GM12878 (cell line): ENCODE data around the gene MAL. TPM values are rescaled to one million over a fixed set of nuclear protein-coding genes. Genes with fewer than 3 reads are reported as not detected.

ENCODE experiments used
- BCL3 ChIP-seq: IDR thresholded peaks from 2 replicates; pipeline ENCODE4 v1.6.1; 2011; ENCODE audit warnings: borderline replicate concordance, low read depth, mild to moderate bottlenecking, moderate library complexity, low read length; ENCODE audit not compliant: insufficient read depth, poor library complexity, severe bottlenecking
- BCLAF1 ChIP-seq: fragments of 450-650 bp; IDR thresholded peaks from 2 replicates; pipeline ENCODE4 v1.6.1; 2017; ENCODE audit warnings: antibody characterized with exemption, mild to moderate bottlenecking, moderate library complexity
- FOXM1 ChIP-seq: IDR thresholded peaks from 2 replicates; pipeline ENCODE4 v1.6.1; 2012; ENCODE audit warnings: low read depth, mild to moderate bottlenecking, inconsistent platforms, low read length, moderate library complexity
- GATAD2B ChIP-seq: fragments of 450-650 bp; conservative IDR thresholded peaks from 2 replicates; pipeline ENCODE4 v1.6.1; 2017; ENCODE audit warnings: low read depth, mild to moderate bottlenecking, moderate library complexity
- IRF5 ChIP-seq: fragments of 450-650 bp; IDR thresholded peaks from 2 replicates; pipeline ENCODE4 v1.6.1; 2017; ENCODE audit warnings: borderline replicate concordance
- MEF2B ChIP-seq: fragments of 450-650 bp; IDR thresholded peaks from 2 replicates; pipeline ENCODE4 v1.6.1; 2018; ENCODE audit warnings: mild to moderate bottlenecking, moderate library complexity; ENCODE audit not compliant: partially characterized antibody, poor library complexity, severe bottlenecking
- MLLT1 ChIP-seq: fragments of 450-650 bp; IDR thresholded peaks from 2 replicates; pipeline ENCODE4 v1.6.1; 2016; ENCODE audit warnings: mild to moderate bottlenecking
- MTA3 ChIP-seq: IDR thresholded peaks from 2 replicates; pipeline ENCODE4 v1.6.1; 2012; ENCODE audit warnings: low read length, inconsistent platforms, borderline replicate concordance
- MXI1 ChIP-seq: fragments of 150-350 bp; IDR thresholded peaks from 2 replicates; pipeline ENCODE4 v1.6.1; 2011; ENCODE audit warnings: low read depth, mild to moderate bottlenecking, inconsistent platforms, low read length, improper control_type of control experiment
- NFYA ChIP-seq: IDR thresholded peaks from 2 replicates; pipeline ENCODE4 v1.6.1; 2011; ENCODE audit warnings: low read depth, mild to moderate bottlenecking, low read length, improper control_type of control experiment, borderline replicate concordance
- NR2F1 ChIP-seq: fragments of 450-650 bp; conservative IDR thresholded peaks from 2 replicates; pipeline ENCODE4 v1.6.1; 2017; ENCODE audit warnings: mild to moderate bottlenecking
- PAX5 ChIP-seq: IDR thresholded peaks from 2 replicates; pipeline ENCODE4 v1.6.1; 2011; ENCODE audit warnings: low read depth, low read length, borderline replicate concordance
- PAX8 ChIP-seq: fragments of 450-650 bp; IDR thresholded peaks from 2 replicates; pipeline ENCODE4 v1.6.1; 2017; ENCODE audit warnings: mild to moderate bottlenecking, moderate library complexity
- RELB ChIP-seq: fragments of 450-650 bp; IDR thresholded peaks from 2 replicates; pipeline ENCODE4 v1.6.1; 2017; ENCODE audit warnings: low read depth, mild to moderate bottlenecking, moderate library complexity
- SMC3 ChIP-seq: IDR thresholded peaks from 2 replicates; pipeline ENCODE4 v1.6.1; 2011; ENCODE audit warnings: low read length, improper control_type of control experiment, borderline replicate concordance
- SREBF2 ChIP-seq: IDR thresholded peaks from 2 replicates; pipeline ENCODE4 v1.6.1; 2012; ENCODE audit warnings: mild to moderate bottlenecking, low read length
- SRF ChIP-seq, 2 experiments: IDR thresholded peaks; 2 replicates each; pipeline ENCODE4 v1.6.1; 2011; ENCODE audit warnings: low read depth in 2 of 2, low read length in 2 of 2, mild to moderate bottlenecking in 1 of 2, moderate library complexity in 1 of 2
- WRNIP1 ChIP-seq: IDR thresholded peaks from 2 replicates; pipeline ENCODE4 v1.6.1; 2011; ENCODE audit warnings: low read depth, low read length, improper control_type of control experiment, borderline replicate concordance
- polyA plus RNA-seq, 11 experiments: library from polyadenylated mRNA; depleted of rRNA in 4 of 11; unstranded in 6 of 11; stranded (reverse) in 5 of 11; fragments of >200 nt; fragmentation: Nextera tagmentation in 4 of 11; fragmentation: Illumina TruSeq in 1 of 11; extraction: Ambion mirVana in 4 of 11; extraction: Trizol in 1 of 11; gene quantifications; 1 replicate in 1 of 11; 2 replicates in 10 of 11; pipeline versions ENCODE4 v1.2.1 to v1.2.3, GENCODE V29; 2011 to 2016; ENCODE audit warnings: inconsistent platforms in 2 of 11, missing spikeins in 2 of 11, low read depth in 1 of 11
- total RNA-seq, 4 experiments: library from RNA; depleted of rRNA in 3 of 4; stranded (reverse); fragments of >200 nt in 3 of 4; fragmentation: Illumina TruSeq in 1 of 4; extraction: Trizol in 1 of 4; gene quantifications; 2 replicates each; pipeline versions ENCODE4 v1.2.1 to v1.2.3, GENCODE V29; 2013 to 2021

The MAL gene
- total and polyA plus RNA-seq, 10 of the 15 experiments (the other 5 are each of a cell fraction or from before 2014, with no cell fraction given), result 1.3 to 4.5 (median 1.7) TPM

- TF ChIP-seq BCLAF1 (no peak), BCL3 (peak; percentile 56), FOXM1 (no peak), MTA3 (no peak), SREBF2 (no peak), NFYA (no peak), RELB (peak; percentile 90), MEF2B (peak; percentile 90), IRF5 (no peak), SMC3 (no peak), WRNIP1 (no peak), MXI1 (no peak), MLLT1 (no peak), NR2F1 (0 out of 2 replicates have a peak, but pooled peaks have one; percentile 8), PAX8 (no peak), GATAD2B (peak; percentile 85), SRF (IDR thresholded peaks at IDR 0.05; ENCODE audit: low read depth in 2 of 2, low read length in 2 of 2) (no peak), PAX5 (no peak; the same call in 1 of the 2 replicates)
Observed at GRCh38 chr2:95043300-95044093, 18.0 kb downstream of the MAL start (continued).
